WERI-Rb-1 (cell line): ENCODE results near the gene MRPL11.
"Not testable (repeated sequence)": the region's sequence is repeated elsewhere in the genome, so short reads cannot be mapped to it uniquely, and the experiment has no call there.

Experiments
- DNase-seq: peaks from one replicate; pipeline ENCODE4 v3.0.0-alpha.2; 2020
- H3K27ac ChIP-seq: fragments of 250-450 bp; sonication (Bioruptor Pico); 2 replicates; pipeline ENCODE4 v1.5.1; 2020; ENCODE audit warnings: mild to moderate bottlenecking, moderate library complexity
- H3K27me3 ChIP-seq: fragments of 250-450 bp; sonication (Bioruptor Pico); 2 replicates; pipeline ENCODE4 v1.5.1; 2021; ENCODE audit warnings: mild to moderate bottlenecking, low read depth, moderate library complexity; ENCODE audit not compliant: insufficient read depth, severe bottlenecking
- H3K36me3 ChIP-seq: fragments of 250-450 bp; sonication (Bioruptor Pico); 2 replicates; pipeline ENCODE4 v1.5.1; 2020; ENCODE audit warnings: mild to moderate bottlenecking, moderate library complexity
- H3K4me3 ChIP-seq: 2 replicates; pipeline ENCODE4 v1.5.1; 2011; ENCODE audit warnings: low read depth, mild to moderate bottlenecking, control low read depth, low read length
- H3K9me3 ChIP-seq: fragments of 250-450 bp; sonication (Bioruptor Pico); 2 replicates; pipeline ENCODE4 v1.5.1; 2021; ENCODE audit warnings: mild to moderate bottlenecking, moderate library complexity; ENCODE audit not compliant: severe bottlenecking
- CTCF ChIP-seq: IDR thresholded peaks from 2 replicates; pipeline ENCODE4 v1.5.1; 2011; ENCODE audit warnings: low read depth, mild to moderate bottlenecking, control low read depth, inconsistent platforms, low read length

The MRPL11 gene

GRCh38 chr11:66465373-66466224, 27.0 kb upstream of the MRPL11 start:
- H3K36me3 ChIP-seq = peaks cover 18% of the 10 kb centered on the region
- H3K27me3 ChIP-seq = no peaks in the 10 kb centered on the region
- no peak for TF ChIP-seq CTCF
- peak overlapping the region; percentile 63 for H3K4me3 ChIP-seq
- DNase-seq = no peak
- H3K27ac ChIP-seq = no peak overlapping the region
- no peaks in the 10 kb centered on the region for H3K9me3 ChIP-seq

GRCh38 chr11:66464916-66465315, 26.3 kb upstream of the MRPL11 start:
- H3K36me3 ChIP-seq = peaks cover 12% of the 10 kb centered on the region
- TF ChIP-seq CTCF = no peak
- H3K27ac ChIP-seq = no peak overlapping the region
- no peaks in the 10 kb centered on the region for H3K9me3 ChIP-seq
- no peak for DNase-seq
- no peaks in the 10 kb centered on the region for H3K27me3 ChIP-seq
- no peak overlapping the region for H3K4me3 ChIP-seq

GRCh38 chr11:66464116-66464515, 25.5 kb upstream of the MRPL11 start:
- not testable (repeated sequence) for H3K27ac ChIP-seq, H3K36me3 ChIP-seq, DNase-seq, H3K4me3 ChIP-seq, H3K9me3 ChIP-seq, H3K27me3 ChIP-seq

GRCh38 chr11:66462911-66463310, 24.3 kb upstream of the MRPL11 start:
- H3K27me3 ChIP-seq = no peaks in the 10 kb centered on the region
- H3K27ac ChIP-seq = no peak overlapping the region
- no peak for TF ChIP-seq CTCF
- H3K9me3 ChIP-seq = no peaks in the 10 kb centered on the region
- H3K36me3 ChIP-seq = no peaks in the 10 kb centered on the region
- no peak overlapping the region for H3K4me3 ChIP-seq
- DNase-seq = no peak

- no peaks in the 10 kb centered on the region for H3K9me3 ChIP-seq
- no peak for DNase-seq
- H3K4me3 ChIP-seq = no peak overlapping the region
- TF ChIP-seq CTCF = no peak
- no peaks in the 10 kb centered on the region for H3K27me3 ChIP-seq
- H3K27ac ChIP-seq = no peak overlapping the region
- H3K36me3 ChIP-seq = no peaks in the 10 kb centered on the region
These were observed 23.4 kb upstream of the MRPL11 start for GRCh38 chr11:66462010-66462409.

GRCh38 chr11:66459138-66459778, 20.6 kb upstream of the MRPL11 start:
- no peak overlapping the region for H3K4me3 ChIP-seq
- no peak overlapping the region for H3K27ac ChIP-seq
- H3K36me3 ChIP-seq = no peaks in the 10 kb centered on the region
- TF ChIP-seq CTCF = no peak
- H3K9me3 ChIP-seq = no peaks in the 10 kb centered on the region
- no peaks in the 10 kb centered on the region for H3K27me3 ChIP-seq
- DNase-seq = no peak
